IMR-90 (cell line): ENCODE measurements around the gene SCYL2. TPM values are rescaled to one million over a fixed set of nuclear protein-coding genes. Genes with fewer than 3 reads are reported as not detected.

Experiments
- ATAC-seq: fragments of 200-7000 bp; cut with Tn5 transposase; 2 replicates; pipeline ENCODE4 v1.9.1; 2020; ENCODE audit warnings: low read depth, mild to moderate bottlenecking, moderate library complexity
- BruUV-seq: library from RNA; stranded (reverse); fragments of 400-500 nt; replicated peaks from 2 replicates; lab custom pipeline; 2021; lab: Mats Ljungman, UMichigan
- CTCF ChIA-PET: fragments of 300-600 bp; formaldehyde crosslinking; extraction: SDS; loops from one replicate; lab custom pipeline; 2021; ENCODE audit warnings: antibody characterized with exemption; lab: Yijun Ruan, JAX
- POLR2A ChIA-PET: fragments of 300-600 bp; sonication (Branson Sonifier 250); formaldehyde crosslinking; loops from one replicate; lab custom pipeline; 2022; ENCODE audit warnings: antibody characterized with exemption; ENCODE audit not compliant: unreplicated experiment; lab: Charles Lee
- DNase-seq: peaks from one replicate; pipeline ENCODE4 v3.0.0; 2013
- H2AFZ ChIP-seq: replicated peaks from 2 replicates; pipeline ENCODE3; 2013; ENCODE audit warnings: low read length, mild to moderate bottlenecking; ENCODE audit not compliant: poor library complexity
- H2AK5ac ChIP-seq: 2 replicates; pipeline ENCODE4 v1.6.1; 2013; ENCODE audit warnings: low read depth, low read length, inconsistent platforms
- H2AK9ac ChIP-seq: replicated peaks from 2 replicates; pipeline ENCODE3; 2013; ENCODE audit warnings: mild to moderate bottlenecking, low read depth, low read length, moderate library complexity; ENCODE audit not compliant: poor library complexity
- H2BK120ac ChIP-seq: 2 replicates; pipeline ENCODE4 v1.6.1; 2013; ENCODE audit warnings: low read depth, low read length, inconsistent platforms
- H2BK15ac ChIP-seq: 3 replicates; pipeline ENCODE4 v1.6.1; 2013; ENCODE audit warnings: low read depth, low read length, inconsistent platforms
- H2BK20ac ChIP-seq: 2 replicates; pipeline ENCODE4 v1.6.1; 2013; ENCODE audit warnings: low read depth, mild to moderate bottlenecking, inconsistent platforms, low read length, moderate library complexity
- H2BK5ac ChIP-seq: 2 replicates; pipeline ENCODE4 v1.6.1; 2013; ENCODE audit warnings: mild to moderate bottlenecking, low read depth, low read length, inconsistent platforms; ENCODE audit not compliant: poor library complexity, severe bottlenecking
- H3K14ac ChIP-seq: replicated peaks from 2 replicates; pipeline ENCODE4 v1.6.1; 2013; ENCODE audit warnings: low read depth, low read length, inconsistent platforms
- H3K18ac ChIP-seq: 2 replicates; pipeline ENCODE4 v1.6.1; 2013; ENCODE audit warnings: low read depth, low read length, control low read depth
- H3K23ac ChIP-seq: 2 replicates; pipeline ENCODE4 v1.6.1; 2013; ENCODE audit warnings: low read depth, low read length, inconsistent platforms
- H3K27ac ChIP-seq: 2 replicates; pipeline ENCODE4 v1.5.1; 2013; ENCODE audit warnings: mild to moderate bottlenecking, control low read depth, low read length; ENCODE audit not compliant: insufficient read depth
- H3K27me3 ChIP-seq: 2 replicates; pipeline ENCODE4 v1.6.1; 2013; ENCODE audit warnings: low read length; ENCODE audit not compliant: control insufficient read depth, insufficient read depth
- H3K36me3 ChIP-seq: 2 replicates; pipeline ENCODE4 v1.6.1; 2013; ENCODE audit warnings: low read length, mixed read lengths; ENCODE audit not compliant: control insufficient read depth, insufficient read depth
- H3K4ac ChIP-seq: 2 replicates; pipeline ENCODE4 v1.6.1; 2013; ENCODE audit warnings: low read depth, low read length, inconsistent platforms
- H3K4me1 ChIP-seq: 2 replicates; pipeline ENCODE4 v1.6.1; 2013; ENCODE audit warnings: low read length, mixed read lengths; ENCODE audit not compliant: control insufficient read depth, insufficient read depth
- H3K4me2 ChIP-seq: 2 replicates; pipeline ENCODE4 v1.6.1; 2013; ENCODE audit warnings: low read depth, mild to moderate bottlenecking, control low read depth, low read length, moderate library complexity
- H3K4me3 ChIP-seq: 2 replicates; pipeline ENCODE4 v1.5.1; 2013; ENCODE audit warnings: low read depth, mild to moderate bottlenecking, control low read depth, low read length, moderate library complexity; ENCODE audit not compliant: insufficient read depth
- H3K56ac ChIP-seq: 2 replicates; pipeline ENCODE4 v1.6.1; 2013; ENCODE audit warnings: low read length, inconsistent platforms; ENCODE audit not compliant: insufficient read depth; ENCODE audit errors: extremely low read depth
- H3K79me1 ChIP-seq, 2 experiments: 2 replicates each; pipeline ENCODE4 v1.6.1; 2013; ENCODE audit warnings: low read length in 2 of 2, inconsistent platforms in 1 of 2, low read depth in 1 of 2
- H3K9ac ChIP-seq: 2 replicates; pipeline ENCODE4 v1.6.1; 2013; ENCODE audit warnings: low read depth, low read length, control low read depth
- H3K9me1 ChIP-seq: 2 replicates; pipeline ENCODE4 v1.6.1; 2013; ENCODE audit warnings: low read length, inconsistent platforms; ENCODE audit not compliant: insufficient read depth
- H3K9me3 ChIP-seq: 2 replicates; pipeline ENCODE4 v1.6.1; 2013; ENCODE audit warnings: low read length; ENCODE audit not compliant: control insufficient read depth, insufficient read depth
- H4K20me1 ChIP-seq: 2 replicates; pipeline ENCODE4 v1.6.1; 2013; ENCODE audit warnings: low read length, inconsistent platforms; ENCODE audit not compliant: insufficient read depth
- H4K5ac ChIP-seq: 2 replicates; pipeline ENCODE4 v1.6.1; 2013; ENCODE audit warnings: mild to moderate bottlenecking, low read depth, low read length, control low read depth
- H4K8ac ChIP-seq, 2 experiments: 2 replicates each; pipeline ENCODE4 v1.6.1; 2013; ENCODE audit warnings: low read depth in 2 of 2, low read length in 2 of 2, control low read depth in 1 of 2, inconsistent platforms in 1 of 2
- H4K91ac ChIP-seq: 2 replicates; pipeline ENCODE4 v1.6.1; 2013; ENCODE audit warnings: low read depth, low read length, inconsistent platforms; ENCODE audit not compliant: insufficient read depth
- BHLHE40 ChIP-seq: fragments of 150-350 bp; IDR thresholded peaks from 2 replicates; pipeline ENCODE4 v1.6.1; 2016; ENCODE audit warnings: mild to moderate bottlenecking, low read depth, low read length
- CEBPB ChIP-seq: IDR thresholded peaks from 2 replicates; pipeline ENCODE4 v1.6.1; 2012; ENCODE audit warnings: low read depth, low read length, improper control_type of control experiment
- CHD1 ChIP-seq: IDR thresholded peaks from 2 replicates; pipeline ENCODE4 v1.6.1; 2012; ENCODE audit warnings: low read depth, low read length, improper control_type of control experiment
- CTCF ChIP-seq: conservative IDR thresholded peaks from 2 replicates; pipeline ENCODE4 v1.5.1; 2012; ENCODE audit warnings: mild to moderate bottlenecking, low read depth, low read length, improper control_type of control experiment
- FOS ChIP-seq: fragments of 150-350 bp; IDR thresholded peaks from 2 replicates; pipeline ENCODE4 v1.6.1; 2016; ENCODE audit warnings: low read depth, low read length
- MAFK ChIP-seq: IDR thresholded peaks from 2 replicates; pipeline ENCODE4 v1.6.1; 2012; ENCODE audit warnings: low read depth, low read length, improper control_type of control experiment
- MAZ ChIP-seq: IDR thresholded peaks from 2 replicates; pipeline ENCODE4 v1.6.1; 2012; ENCODE audit warnings: low read depth, mild to moderate bottlenecking, low read length, improper control_type of control experiment, moderate library complexity, borderline replicate concordance
- MXI1 ChIP-seq: IDR thresholded peaks from 2 replicates; pipeline ENCODE4 v1.6.1; 2012; ENCODE audit warnings: low read depth, mild to moderate bottlenecking, low read length, moderate library complexity, borderline replicate concordance
- NFE2L2 ChIP-seq: fragments of 150-350 bp; IDR thresholded peaks from 2 replicates; pipeline ENCODE4 v1.6.1; 2016; ENCODE audit warnings: low read depth, mild to moderate bottlenecking, low read length
- POLR2A ChIP-seq: IDR thresholded peaks from 2 replicates; pipeline ENCODE4 v1.6.1; 2012; ENCODE audit warnings: mild to moderate bottlenecking, low read depth, low read length
- RAD21 ChIP-seq: IDR thresholded peaks from 2 replicates; pipeline ENCODE4 v1.6.1; 2012; ENCODE audit warnings: low read length, improper control_type of control experiment
- RCOR1 ChIP-seq: IDR thresholded peaks from 2 replicates; pipeline ENCODE4 v1.6.1; 2012; ENCODE audit warnings: mild to moderate bottlenecking, low read length, improper control_type of control experiment; ENCODE audit not compliant: insufficient replicate concordance
- RFX5 ChIP-seq: IDR thresholded peaks from 2 replicates; pipeline ENCODE4 v1.8.0; 2012; ENCODE audit warnings: low read depth, mild to moderate bottlenecking, low read length, moderate library complexity
- SMC3 ChIP-seq: fragments of 150-350 bp; IDR thresholded peaks from 2 replicates; pipeline ENCODE4 v1.6.1; 2016; ENCODE audit warnings: low read depth, mild to moderate bottlenecking, antibody characterized with exemption, low read length, moderate library complexity
- WGBS, 2 experiments: methylation state at CpG; one replicate each; pipeline versions ENCODE4 v1.1.5 to v1.1.7; 2013; ENCODE audit warnings: missing lambda C conversion rate in 2 of 2; ENCODE audit not compliant: insufficient read length in 1 of 2; ENCODE audit errors: extremely low coverage in 2 of 2; 5-methylcytosine and 5-hydroxymethylcytosine counted together
- dilution Hi-C: fragments of 300-500 bp; cut with HindIII; formaldehyde crosslinking; loops from one replicate; pipeline ENCODE4 v1.14.3; 2018; ENCODE audit warnings: low sequenced_read_pairs; ENCODE audit not compliant: unreplicated experiment
- in situ Hi-C: fragments of 300-500 bp; cut with MboI; formaldehyde crosslinking; loops from 3 replicates; pipeline ENCODE4 v1.14.3; 2019; ENCODE audit warnings: low sequenced_read_pairs, inconsistent platforms, mixed read lengths
- intact Hi-C: fragments of 100-400 bp; cut with micrococcal nuclease; formaldehyde crosslinking; loops from 2 replicates; pipeline ENCODE4 v1.10.0; 2022
- polyA plus RNA-seq, 3 experiments: library from polyadenylated mRNA; depleted of rRNA; stranded (reverse); fragments of >200 nt; gene quantifications; 2 replicates each; pipeline ENCODE4 v1.2.3, GENCODE V29; 2012; ENCODE audit warnings: low replicate concordance in 1 of 3
- total RNA-seq: library from RNA; depleted of rRNA; stranded (reverse); fragments of >200 nt; gene quantifications from 2 replicates; pipeline ENCODE4 v1.2.3, GENCODE V29; 2012
- TF ChIP-seq, protein P1 (sequence below): fragments of 150-350 bp; IDR thresholded peaks from 2 replicates; pipeline ENCODE4 v1.6.1; 2017; ENCODE audit warnings: mild to moderate bottlenecking, antibody characterized with exemption, low read length, low read depth
- TF ChIP-seq, protein P2 (sequence below): fragments of 150-350 bp; IDR thresholded peaks from 2 replicates; pipeline ENCODE4 v1.6.1; 2016; ENCODE audit warnings: low read depth, mild to moderate bottlenecking, low read length, moderate library complexity, borderline replicate concordance

The SCYL2 gene
- total and polyA plus RNA-seq, 2 of the 4 experiments (the other 2 are of a cell fraction) = 15.3 to 52.0 TPM

GRCh38 chr12:100229876-100230275 is 37.1 kb upstream of the SCYL2 start:
- WGBS, 2 experiments = no CpG with 5 or more reads among the region's 4 CpGs
- intact Hi-C loops (loop anchor here (5.0 kb wide), 1 partner anchor 502 kb away; no protein-coding TSS in a partner anchor), in situ Hi-C loops (no loop called here), dilution Hi-C loops (no loop called here)
- H3K14ac ChIP-seq = no peak overlapping the region
- no peak overlapping the region for H2BK20ac ChIP-seq
- no peak overlapping the region for H4K5ac ChIP-seq
- no peak overlapping the region for H3K9ac ChIP-seq
- no peak overlapping the region for H2AK9ac ChIP-seq
- no peak overlapping the region for H2BK15ac ChIP-seq
- no peak overlapping the region for H4K8ac ChIP-seq
- no peaks in the 10 kb centered on the region for H3K27me3 ChIP-seq
- H3K27ac ChIP-seq = no peak overlapping the region
- H2BK120ac ChIP-seq = no peak overlapping the region
- H3K4me1 ChIP-seq = peaks cover 3% of the 10 kb centered on the region
- no peak overlapping the region for H3K23ac ChIP-seq
- ATAC-seq (no peak), DNase-seq (no peak)
- H2BK5ac ChIP-seq = no peak overlapping the region
- no peak overlapping the region for H3K4me3 ChIP-seq
- H3K36me3 ChIP-seq = peaks cover 3% of the 10 kb centered on the region; the same call in 1 of the 2 replicates
- H3K4me2 ChIP-seq = no peak overlapping the region
- H2AFZ ChIP-seq = no peak overlapping the region
- CTCF ChIA-PET = interaction anchor here (0.6 kb wide), 1 partner anchor 156 kb away, joined by 3 read pairs; no protein-coding TSS in a partner anchor
- POLR2A ChIA-PET = no interaction called here
- no peak overlapping the region for H4K91ac ChIP-seq
- no peaks in the 10 kb centered on the region for H3K79me1 ChIP-seq
- BruUV-seq = no TSS peak
- no peaks in the 10 kb centered on the region for H3K9me1 ChIP-seq
- H3K4ac ChIP-seq = no peak overlapping the region
- no peak overlapping the region for H3K56ac ChIP-seq
- TF ChIP-seq MAZ = no peak
- no peak for TF ChIP-seq BHLHE40
- TF ChIP-seq, protein P1, sequence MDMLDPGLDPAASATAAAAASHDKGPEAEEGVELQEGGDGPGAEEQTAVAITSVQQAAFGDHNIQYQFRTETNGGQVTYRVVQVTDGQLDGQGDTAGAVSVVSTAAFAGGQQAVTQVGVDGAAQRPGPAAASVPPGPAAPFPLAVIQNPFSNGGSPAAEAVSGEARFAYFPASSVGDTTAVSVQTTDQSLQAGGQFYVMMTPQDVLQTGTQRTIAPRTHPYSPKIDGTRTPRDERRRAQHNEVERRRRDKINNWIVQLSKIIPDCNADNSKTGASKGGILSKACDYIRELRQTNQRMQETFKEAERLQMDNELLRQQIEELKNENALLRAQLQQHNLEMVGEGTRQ = no peak
- TF ChIP-seq POLR2A = no peak
- no peak for TF ChIP-seq CEBPB
- TF ChIP-seq SMC3 = no peak
- TF ChIP-seq, protein P2, sequence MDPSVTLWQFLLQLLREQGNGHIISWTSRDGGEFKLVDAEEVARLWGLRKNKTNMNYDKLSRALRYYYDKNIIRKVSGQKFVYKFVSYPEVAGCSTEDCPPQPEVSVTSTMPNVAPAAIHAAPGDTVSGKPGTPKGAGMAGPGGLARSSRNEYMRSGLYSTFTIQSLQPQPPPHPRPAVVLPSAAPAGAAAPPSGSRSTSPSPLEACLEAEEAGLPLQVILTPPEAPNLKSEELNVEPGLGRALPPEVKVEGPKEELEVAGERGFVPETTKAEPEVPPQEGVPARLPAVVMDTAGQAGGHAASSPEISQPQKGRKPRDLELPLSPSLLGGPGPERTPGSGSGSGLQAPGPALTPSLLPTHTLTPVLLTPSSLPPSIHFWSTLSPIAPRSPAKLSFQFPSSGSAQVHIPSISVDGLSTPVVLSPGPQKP = no peak
- TF ChIP-seq MAFK = no peak
- no peak for TF ChIP-seq RFX5
- TF ChIP-seq FOS = no peak
- no peak for TF ChIP-seq CHD1
- no peak for TF ChIP-seq RCOR1
- TF ChIP-seq CTCF = no peak
- TF ChIP-seq NFE2L2 = no peak
- TF ChIP-seq MXI1 = no peak
- no peak for TF ChIP-seq RAD21
- H3K18ac ChIP-seq = no peak overlapping the region
- H4K20me1 ChIP-seq = no peaks in the 10 kb centered on the region
- H2AK5ac ChIP-seq = no peak overlapping the region
- H3K9me3 ChIP-seq = no peaks in the 10 kb centered on the region
